ENCODE data around the gene NACC2. TPM values are rescaled to one million over a fixed set of nuclear protein-coding genes. Genes with fewer than 3 reads are reported as not detected.

NACC2 gene
- total and polyA plus RNA-seq, 2 experiments from 2014 or later = 11.0 to 13.0 TPM

DNA sequence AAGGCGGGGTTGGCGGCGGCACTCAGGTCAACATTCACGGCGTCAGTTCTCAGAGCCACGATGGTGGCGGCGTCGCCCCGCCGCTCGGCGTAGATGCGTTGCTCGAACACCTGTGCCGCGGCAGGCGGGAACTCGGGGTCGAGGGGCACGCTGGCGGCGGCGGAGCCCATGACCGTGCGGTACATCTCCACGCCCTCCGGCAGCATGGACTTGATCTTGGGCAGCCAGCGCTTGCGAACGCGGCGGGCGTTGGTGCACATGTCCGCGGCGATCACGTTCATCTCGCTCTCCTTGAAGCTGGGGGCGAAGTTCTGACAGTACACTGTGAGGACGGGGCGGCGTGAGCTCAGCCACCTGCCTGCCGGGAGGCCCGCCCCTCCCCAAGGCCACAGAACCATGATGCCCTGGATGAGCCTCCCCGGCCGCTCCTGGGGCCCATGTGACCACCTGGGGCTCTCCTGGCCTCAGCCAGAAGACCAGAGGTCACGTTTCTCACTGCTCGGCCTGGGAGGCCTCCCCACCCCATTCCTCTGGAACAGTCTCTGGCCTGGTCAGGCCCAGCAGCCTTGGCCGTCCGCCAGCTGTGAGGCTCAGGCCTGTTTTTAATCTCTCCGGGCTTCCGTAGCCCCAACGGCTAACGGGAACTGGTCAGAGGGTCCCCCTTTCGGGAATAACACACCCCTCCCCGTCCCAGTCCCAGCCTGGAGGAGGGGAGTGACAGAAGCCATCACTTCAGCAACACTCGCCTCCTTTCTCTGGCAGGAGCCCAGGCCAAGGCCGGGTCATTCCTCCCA is 83.2 kb downstream of the NACC2 start:
- H3K36me3 ChIP-seq (replicated peaks; ENCODE audit: insufficient read depth, low read depth) = no peaks in the 10 kb centered on the region
- H3K4me1 ChIP-seq (ENCODE audit: insufficient read depth) = peaks cover 27% of the 10 kb centered on the region
- WGBS (ENCODE audit: low lambda C conversion rate, missing lambda C conversion rate) = 80% methylated on average over 54 of the region's 59 CpGs
- H4K20me1 ChIP-seq (ENCODE audit: insufficient read depth, poor library complexity, severe bottlenecking) = peaks cover 6% of the 10 kb centered on the region
- H3K79me2 ChIP-seq = peaks cover 3% of the 10 kb centered on the region
- peak overlapping the region; percentile 45 for H3K4me2 ChIP-seq
- H3K9me3 ChIP-seq (ENCODE audit: low read depth) = no peaks in the 10 kb centered on the region
- peak overlapping the region; percentile 52 for H3K27ac ChIP-seq
- H3K4me3 ChIP-seq = no peak overlapping the region
- H2AFZ ChIP-seq = no peak overlapping the region
- DNase-seq (ENCODE audit: low spot score) = peak; percentile 86
- H3K9me2 ChIP-seq (replicated peaks; ENCODE audit: insufficient read depth) = no peaks in the 10 kb centered on the region
- TF ChIP-seq EZH2 (IDR thresholded peaks at IDR 0.05; ENCODE audit: borderline replicate concordance) = no peak
- no peak for TF ChIP-seq CTCF (IDR thresholded peaks at IDR 0.05; ENCODE audit: poor library complexity)
- no peak for TF ChIP-seq EZH2phosphoT487 (IDR thresholded peaks at IDR 0.05; ENCODE audit: low read depth, severe bottlenecking, unreplicated experiment)
- no peaks in the 10 kb centered on the region for H3K27me3 ChIP-seq

DNA sequence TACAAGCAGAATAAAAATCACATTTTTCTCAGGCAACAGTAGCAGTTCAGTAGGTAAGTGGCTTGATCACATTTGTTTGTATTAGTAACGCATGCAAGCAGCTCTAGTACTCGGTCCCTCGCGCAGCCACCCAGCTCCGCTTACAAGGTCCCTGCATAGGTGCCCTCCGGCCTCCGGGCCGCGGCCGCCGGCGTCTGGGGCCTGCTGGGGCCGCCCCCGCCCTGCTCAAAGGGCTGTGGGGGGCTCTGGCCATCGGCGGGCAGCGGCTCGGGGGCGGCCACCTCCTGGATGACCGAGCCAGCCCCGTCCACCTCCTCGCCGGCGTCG is 83.8 kb downstream of the NACC2 start:
- peaks cover 3% of the 10 kb centered on the region for H3K79me2 ChIP-seq
- 77% methylated on average over 18 of the region's 25 CpGs for WGBS (ENCODE audit: low lambda C conversion rate, missing lambda C conversion rate)
- no peak overlapping the region for H2AFZ ChIP-seq
- H3K4me3 ChIP-seq = no peak overlapping the region
- H3K27me3 ChIP-seq = no peaks in the 10 kb centered on the region
- no peaks in the 10 kb centered on the region for H3K36me3 ChIP-seq (replicated peaks; ENCODE audit: insufficient read depth, low read depth)
- TF ChIP-seq EZH2 (IDR thresholded peaks at IDR 0.05; ENCODE audit: borderline replicate concordance) = no peak
- TF ChIP-seq CTCF (IDR thresholded peaks at IDR 0.05; ENCODE audit: poor library complexity) = no peak
- no peak for TF ChIP-seq EZH2phosphoT487 (IDR thresholded peaks at IDR 0.05; ENCODE audit: low read depth, severe bottlenecking, unreplicated experiment)
- no peaks in the 10 kb centered on the region for H3K9me3 ChIP-seq (ENCODE audit: low read depth)
- no peak overlapping the region for H3K27ac ChIP-seq
- H3K9me2 ChIP-seq (replicated peaks; ENCODE audit: insufficient read depth) = no peaks in the 10 kb centered on the region
- peaks cover 33% of the 10 kb centered on the region for H3K4me1 ChIP-seq (ENCODE audit: insufficient read depth)
- peak overlapping the region; percentile 45 for H3K4me2 ChIP-seq
- H4K20me1 ChIP-seq (ENCODE audit: insufficient read depth, poor library complexity, severe bottlenecking) = peaks cover 4% of the 10 kb centered on the region
- DNase-seq (ENCODE audit: low spot score) = no peak

DNA sequence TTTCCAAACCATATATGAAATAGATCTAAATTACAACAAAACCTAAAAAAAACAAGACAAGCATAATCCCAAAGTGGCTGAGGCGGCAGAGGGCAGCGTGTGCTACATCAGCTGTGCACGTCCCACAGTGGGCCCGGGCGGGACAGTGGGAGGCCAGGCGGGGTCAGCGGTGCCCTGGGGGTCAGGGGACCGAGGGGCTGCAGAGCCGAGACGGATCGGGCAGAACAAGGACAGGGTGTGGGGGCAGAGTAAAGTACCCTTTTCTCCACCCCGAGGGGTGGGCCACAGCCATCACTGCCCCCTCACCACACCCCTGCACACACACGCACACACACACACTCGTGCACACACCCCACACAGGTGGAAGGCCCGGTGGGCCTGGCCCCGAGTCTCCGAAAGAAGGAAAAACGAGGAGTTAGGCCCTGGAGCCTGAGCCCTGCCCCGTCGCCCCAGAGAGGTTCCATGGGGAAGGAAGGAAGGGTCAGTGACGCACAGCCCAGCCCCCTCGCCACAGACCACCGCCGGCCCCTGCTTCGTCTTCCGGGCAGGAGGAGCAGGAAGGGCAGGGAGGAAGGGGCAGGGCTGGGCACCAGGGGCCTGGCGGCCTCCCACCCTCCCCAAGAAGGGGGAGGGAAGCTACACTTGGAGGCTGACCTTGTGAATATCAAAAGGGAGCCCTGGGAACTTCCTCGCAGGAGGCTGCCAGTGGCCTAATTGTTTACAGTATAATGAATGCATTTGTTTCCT is 84.3 kb downstream of the NACC2 start:
- no peaks in the 10 kb centered on the region for H3K9me2 ChIP-seq (replicated peaks; ENCODE audit: insufficient read depth)
- DNase-seq (ENCODE audit: low spot score) = no peak
- no peaks in the 10 kb centered on the region for H3K9me3 ChIP-seq (ENCODE audit: low read depth)
- H2AFZ ChIP-seq = no peak overlapping the region
- peaks cover 34% of the 10 kb centered on the region for H3K4me1 ChIP-seq (ENCODE audit: insufficient read depth)
- no peaks in the 10 kb centered on the region for H3K27me3 ChIP-seq
- peaks cover 2% of the 10 kb centered on the region for H3K79me2 ChIP-seq
- H4K20me1 ChIP-seq (ENCODE audit: insufficient read depth, poor library complexity, severe bottlenecking) = no peaks in the 10 kb centered on the region
- H3K27ac ChIP-seq = no peak overlapping the region
- H3K4me2 ChIP-seq = no peak overlapping the region
- H3K36me3 ChIP-seq (replicated peaks; ENCODE audit: insufficient read depth, low read depth) = no peaks in the 10 kb centered on the region
- TF ChIP-seq EZH2phosphoT487 (IDR thresholded peaks at IDR 0.05; ENCODE audit: low read depth, severe bottlenecking, unreplicated experiment) (no peak), EZH2 (IDR thresholded peaks at IDR 0.05; ENCODE audit: borderline replicate concordance) (no peak), CTCF (IDR thresholded peaks at IDR 0.05; ENCODE audit: poor library complexity) (no peak)
- H3K4me3 ChIP-seq = no peak overlapping the region
- 86% methylated on average over 26 of the region's 28 CpGs for WGBS (ENCODE audit: low lambda C conversion rate, missing lambda C conversion rate)

Data from hepatocyte (in vitro differentiated cells).